ENCODE results near the gene LIMS2. TPM values are rescaled to one million over a fixed set of nuclear protein-coding genes. Genes with fewer than 3 reads are reported as not detected.

Gene LIMS2
- total RNA-seq, 4 donors from 2014 or later: 34.5 to 198 (median 91.3) TPM

- Histone ChIP-seq H3K27ac (no peak overlapping the region), H3K4me1 (no peaks in the 10 kb centered on the region), H3K9me3 (no peaks in the 10 kb centered on the region), H3K36me3 (no peaks in the 10 kb centered on the region), H3K27me3 (no peaks in the 10 kb centered on the region), H3K4me3 (no peak overlapping the region)
- DNase-seq: peak; percentile 3
- in situ Hi-C loops (cut with MboI; ENCODE audit: low pct_ligation_motif_present in 1 of 4, low pct_unique_long_range_greater_than_20kb in 1 of 4, low sequenced_read_pairs in 3 of 4) (no loop called here), intact Hi-C loops (cut with DNase I; ENCODE audit: low total_unique reads) (no loop called here)
- 95% methylated on average over 15 of the region's 15 CpGs; no CpG with 5 or more reads in 1 of the 2 donors for WGBS, 2 donors (ENCODE audit: low coverage in 1 of 2)
- TF ChIP-seq EP300 (IDR thresholded peaks at IDR 0.05; ENCODE audit: low read depth) (no peak), CTCF (IDR thresholded peaks at IDR 0.05) (no peak), POLR2AphosphoS5 (IDR thresholded peaks at IDR 0.05) (no peak), POLR2A (IDR thresholded peaks at IDR 0.05) (no peak)
These were observed 53.3 kb downstream of the LIMS2 start for GRCh38 chr2:127621981-127622431.

- Histone ChIP-seq H3K27me3 (no peaks in the 10 kb centered on the region), H3K4me1 (no peaks in the 10 kb centered on the region), H3K27ac (no peak overlapping the region), H3K36me3 (no peaks in the 10 kb centered on the region), H3K4me3 (no peak overlapping the region), H3K9me3 (no peaks in the 10 kb centered on the region)
- intact Hi-C loops (cut with DNase I; ENCODE audit: low total_unique reads): no loop called here
- 69 to 90% methylated on average over 3 of the region's 3 CpGs for WGBS, 2 donors (ENCODE audit: low coverage in 1 of 2)
- TF ChIP-seq POLR2AphosphoS5 (IDR thresholded peaks at IDR 0.05) (no peak), POLR2A (IDR thresholded peaks at IDR 0.05) (no peak), EP300 (IDR thresholded peaks at IDR 0.05; ENCODE audit: low read depth) (no peak), CTCF (IDR thresholded peaks at IDR 0.05) (no peak)
- DNase-seq: peak; percentile 8
- in situ Hi-C loops (cut with MboI; ENCODE audit: low pct_ligation_motif_present in 1 of 4, low pct_unique_long_range_greater_than_20kb in 1 of 4, low sequenced_read_pairs in 3 of 4): no loop called here
These were observed 54.5 kb downstream of the LIMS2 start for GRCh38 chr2:127620866-127621265.

GRCh38 chr2:127619877-127620705 is 55.2 kb downstream of the LIMS2 start:
- intact Hi-C loops (cut with DNase I; ENCODE audit: low total_unique reads) (no loop called here), in situ Hi-C loops (cut with MboI; ENCODE audit: low pct_ligation_motif_present in 1 of 4, low pct_unique_long_range_greater_than_20kb in 1 of 4, low sequenced_read_pairs in 3 of 4) (no loop called here)
- H3K27me3 ChIP-seq: no peaks in the 10 kb centered on the region
- no peak overlapping the region for H3K4me3 ChIP-seq
- 10 to 64% methylated on average over 2 to 16 of the region's 16 CpGs for WGBS, 2 donors (ENCODE audit: low coverage in 1 of 2)
- H3K36me3 ChIP-seq: no peaks in the 10 kb centered on the region
- no peaks in the 10 kb centered on the region for H3K4me1 ChIP-seq
- TF ChIP-seq EP300 (IDR thresholded peaks at IDR 0.05; ENCODE audit: low read depth): no peak
- H3K27ac ChIP-seq: no peak overlapping the region
- no peaks in the 10 kb centered on the region for H3K9me3 ChIP-seq
- peak; percentile 18 for DNase-seq

- intact Hi-C loops (cut with DNase I; ENCODE audit: low total_unique reads): no loop called here
- WGBS, 2 donors (ENCODE audit: low coverage in 1 of 2): 96% methylated on average over 5 of the region's 6 CpGs; no CpG with 5 or more reads in 1 of the 2 donors
- H3K27me3 ChIP-seq: no peaks in the 10 kb centered on the region
- H3K9me3 ChIP-seq: no peaks in the 10 kb centered on the region
- H3K27ac ChIP-seq: no peak overlapping the region
- H3K4me3 ChIP-seq: no peak overlapping the region
- in situ Hi-C loops (cut with MboI; ENCODE audit: low pct_ligation_motif_present in 1 of 4, low pct_unique_long_range_greater_than_20kb in 1 of 4, low sequenced_read_pairs in 3 of 4): no loop called here
- no peaks in the 10 kb centered on the region for H3K36me3 ChIP-seq
- no peaks in the 10 kb centered on the region for H3K4me1 ChIP-seq
- TF ChIP-seq POLR2A (IDR thresholded peaks at IDR 0.05): no peak
- no peak for TF ChIP-seq CTCF (IDR thresholded peaks at IDR 0.05)
- TF ChIP-seq EP300 (IDR thresholded peaks at IDR 0.05; ENCODE audit: low read depth): no peak
- no peak for TF ChIP-seq POLR2AphosphoS5 (IDR thresholded peaks at IDR 0.05)
- peak; percentile 3 for DNase-seq
These were observed 56.1 kb downstream of the LIMS2 start for GRCh38 chr2:127619203-127619590.

All from transverse colon (tissue), 4 donors.